ENCODE measurements around the gene DEUP1. TPM values are rescaled to one million over a fixed set of nuclear protein-coding genes. Genes with fewer than 3 reads are reported as not detected.
"Not testable (repeated sequence)": the region's sequence is repeated elsewhere in the genome, so short reads cannot be mapped to it uniquely, and the experiment has no call there.

The DEUP1 gene
- total RNA-seq, 4 donors from 2014 or later: 0.41 TPM; not detected in 3

- Histone ChIP-seq H3K36me3 (no peaks in the 10 kb centered on the region), H3K27ac (no peak overlapping the region), H3K4me1 (no peaks in the 10 kb centered on the region), H3K9me3 (no peaks in the 10 kb centered on the region), H3K4me3 (no peak overlapping the region), H3K27me3 (no peaks in the 10 kb centered on the region)
- no peak for DNase-seq
- intact Hi-C loops (cut with DNase I; ENCODE audit: low total_unique reads): no loop called here
- TF ChIP-seq, protein P1, sequence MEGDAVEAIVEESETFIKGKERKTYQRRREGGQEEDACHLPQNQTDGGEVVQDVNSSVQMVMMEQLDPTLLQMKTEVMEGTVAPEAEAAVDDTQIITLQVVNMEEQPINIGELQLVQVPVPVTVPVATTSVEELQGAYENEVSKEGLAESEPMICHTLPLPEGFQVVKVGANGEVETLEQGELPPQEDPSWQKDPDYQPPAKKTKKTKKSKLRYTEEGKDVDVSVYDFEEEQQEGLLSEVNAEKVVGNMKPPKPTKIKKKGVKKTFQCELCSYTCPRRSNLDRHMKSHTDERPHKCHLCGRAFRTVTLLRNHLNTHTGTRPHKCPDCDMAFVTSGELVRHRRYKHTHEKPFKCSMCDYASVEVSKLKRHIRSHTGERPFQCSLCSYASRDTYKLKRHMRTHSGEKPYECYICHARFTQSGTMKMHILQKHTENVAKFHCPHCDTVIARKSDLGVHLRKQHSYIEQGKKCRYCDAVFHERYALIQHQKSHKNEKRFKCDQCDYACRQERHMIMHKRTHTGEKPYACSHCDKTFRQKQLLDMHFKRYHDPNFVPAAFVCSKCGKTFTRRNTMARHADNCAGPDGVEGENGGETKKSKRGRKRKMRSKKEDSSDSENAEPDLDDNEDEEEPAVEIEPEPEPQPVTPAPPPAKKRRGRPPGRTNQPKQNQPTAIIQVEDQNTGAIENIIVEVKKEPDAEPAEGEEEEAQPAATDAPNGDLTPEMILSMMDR (IDR thresholded peaks at IDR 0.05): no peak
- no peak for TF ChIP-seq POLR2A (IDR thresholded peaks at IDR 0.05)
Measured at GRCh38 chr11:93444617-93445073, 114.1 kb downstream of the DEUP1 start.

GRCh38 chr11:93458286-93458685, 127.7 kb downstream of the DEUP1 start:
- Histone ChIP-seq H3K9me3 (no peaks in the 10 kb centered on the region), H3K4me1 (no peaks in the 10 kb centered on the region), H3K27ac (no peak overlapping the region), H3K27me3 (no peaks in the 10 kb centered on the region), H3K36me3 (no peaks in the 10 kb centered on the region), H3K4me3 (no peak overlapping the region)
- intact Hi-C loops (cut with DNase I; ENCODE audit: low total_unique reads): no loop called here
- DNase-seq: no peak
- no peak for TF ChIP-seq POLR2A (IDR thresholded peaks at IDR 0.05)
- TF ChIP-seq, protein P1 (IDR thresholded peaks at IDR 0.05): no peak

- intact Hi-C loops (cut with DNase I; ENCODE audit: low total_unique reads); H3K4me1 ChIP-seq; H3K36me3 ChIP-seq; H3K27me3 ChIP-seq; H3K4me3 ChIP-seq; DNase-seq; H3K9me3 ChIP-seq; H3K27ac ChIP-seq: not testable (repeated sequence)
Measured at GRCh38 chr11:93463666-93464065, 133.1 kb downstream of the DEUP1 start.

GRCh38 chr11:93464927-93465540, 134.5 kb downstream of the DEUP1 start:
- Histone ChIP-seq H3K9me3 (no peaks in the 10 kb centered on the region), H3K27me3 (no peaks in the 10 kb centered on the region), H3K36me3 (no peaks in the 10 kb centered on the region), H3K27ac (no peak overlapping the region), H3K4me1 (no peaks in the 10 kb centered on the region), H3K4me3 (no peak overlapping the region)
- intact Hi-C loops (cut with DNase I; ENCODE audit: low total_unique reads): no loop called here
- TF ChIP-seq POLR2A (IDR thresholded peaks at IDR 0.05): no peak
- TF ChIP-seq, protein P1 (IDR thresholded peaks at IDR 0.05): no peak
- DNase-seq: no peak

- TF ChIP-seq, protein P1 (IDR thresholded peaks at IDR 0.05): no peak
- TF ChIP-seq POLR2A (IDR thresholded peaks at IDR 0.05): no peak
- no peak for DNase-seq
- intact Hi-C loops (cut with DNase I; ENCODE audit: low total_unique reads): no loop called here
- Histone ChIP-seq H3K36me3 (no peaks in the 10 kb centered on the region), H3K27me3 (no peaks in the 10 kb centered on the region), H3K4me1 (no peaks in the 10 kb centered on the region), H3K27ac (no peak overlapping the region), H3K9me3 (no peaks in the 10 kb centered on the region), H3K4me3 (no peak overlapping the region)
Measured at GRCh38 chr11:93467054-93467453, 136.5 kb downstream of the DEUP1 start.

- H3K9me3 ChIP-seq: no peaks in the 10 kb centered on the region
- TF ChIP-seq POLR2A (IDR thresholded peaks at IDR 0.05): no peak
- TF ChIP-seq, protein P1 (IDR thresholded peaks at IDR 0.05): no peak
- no peaks in the 10 kb centered on the region for H3K27me3 ChIP-seq
- DNase-seq: no peak
- intact Hi-C loops (cut with DNase I; ENCODE audit: low total_unique reads): no loop called here
- H3K27ac ChIP-seq: no peak overlapping the region
- H3K4me1 ChIP-seq: no peaks in the 10 kb centered on the region
- H3K36me3 ChIP-seq: no peaks in the 10 kb centered on the region
- H3K4me3 ChIP-seq: no peak overlapping the region
Measured at GRCh38 chr11:93468290-93468689, 137.7 kb downstream of the DEUP1 start.

Data from uterus (tissue), 4 donors.